Neural cell (in vitro differentiated cells): ENCODE measurements around the gene PLXNA4. TPM values are rescaled to one million over a fixed set of nuclear protein-coding genes. Genes with fewer than 3 reads are reported as not detected.

Source experiments
- H2AFZ ChIP-seq: fragments of 200-600, 300-800 bp; sonication (generic), shearing (Covaris generic); 2 replicates; pipeline ENCODE4 v1.6.0; 2014; ENCODE audit warnings: low read depth, mild to moderate bottlenecking, antibody characterized with exemption, low read length, moderate library complexity
- H3F3A ChIP-seq: fragments of 200-600 bp; shearing (Covaris generic); 2 replicates; pipeline ENCODE4 v1.6.1; 2016; ENCODE audit warnings: mild to moderate bottlenecking, moderate library complexity, mixed read lengths, antibody characterized with exemption, low read length; ENCODE audit not compliant: insufficient read depth, poor library complexity, severe bottlenecking
- H3K27ac ChIP-seq: fragments of 200-600, 300-800 bp; sonication (generic), shearing (Covaris generic); 2 replicates; pipeline ENCODE4 v1.5.1; 2014; ENCODE audit warnings: mild to moderate bottlenecking, low read length, moderate library complexity
- H3K27me3 ChIP-seq: fragments of 300-800, 200-600 bp; sonication (generic), shearing (Covaris generic); 2 replicates; pipeline ENCODE4 v1.6.0; 2014; ENCODE audit warnings: mild to moderate bottlenecking, low read depth, low read length, moderate library complexity; ENCODE audit not compliant: insufficient read depth
- H3K36me3 ChIP-seq: fragments of 300-800, 200-600 bp; sonication (generic), shearing (Covaris generic); 2 replicates; pipeline ENCODE4 v1.5.1; 2014; ENCODE audit warnings: mild to moderate bottlenecking, antibody characterized with exemption, low read length, moderate library complexity; ENCODE audit not compliant: insufficient read depth
- H3K4me2 ChIP-seq: fragments of 300-800, 200-600 bp; sonication (generic), shearing (Covaris generic); 2 replicates; pipeline ENCODE4 v1.6.0; 2014; ENCODE audit warnings: mild to moderate bottlenecking, low read length
- H3K4me3 ChIP-seq: fragments of 300-800, 200-600 bp; sonication (generic), shearing (Covaris generic); 2 replicates; pipeline ENCODE4 v1.5.1; 2014; ENCODE audit warnings: mild to moderate bottlenecking, low read length, moderate library complexity
- H3K79me2 ChIP-seq: fragments of 200-600 bp; shearing (Covaris generic); replicated peaks from 2 replicates; pipeline ENCODE4 v1.6.0; 2014; ENCODE audit warnings: mild to moderate bottlenecking, low read length, moderate library complexity; ENCODE audit not compliant: insufficient read depth
- H3K9ac ChIP-seq: fragments of 300-800, 200-600 bp; sonication (generic), shearing (Covaris generic); 2 replicates; pipeline ENCODE4 v1.6.1; 2016; ENCODE audit warnings: mild to moderate bottlenecking, low read length, mixed read lengths
- H3K9me2 ChIP-seq: fragments of 200-600 bp; shearing (Covaris generic); 2 replicates; pipeline ENCODE4 v1.6.1; 2016; ENCODE audit warnings: mild to moderate bottlenecking, low read length, mixed read lengths; ENCODE audit not compliant: insufficient read depth
- H3K9me3 ChIP-seq: fragments of 200-600, 300-800 bp; sonication (generic), shearing (Covaris generic); 2 replicates; pipeline ENCODE4 v1.6.1; 2016; ENCODE audit warnings: mild to moderate bottlenecking, mixed run types, low read length, moderate library complexity, mixed read lengths
- H4K20me1 ChIP-seq: fragments of 200-600 bp; shearing (Covaris generic); 2 replicates; pipeline ENCODE4 v1.6.1; 2016; ENCODE audit warnings: mild to moderate bottlenecking, mixed run types; ENCODE audit not compliant: insufficient read depth
- EP300 ChIP-seq: fragments of 450-650 bp; conservative IDR thresholded peaks from 2 replicates; pipeline ENCODE4 v1.6.1; 2014; ENCODE audit warnings: antibody characterized with exemption, mild to moderate bottlenecking, moderate library complexity; ENCODE audit not compliant: poor library complexity, severe bottlenecking
- EZH2 ChIP-seq: fragments of 200-600, 300-800 bp; shearing (Covaris generic), sonication (generic); IDR thresholded peaks from 2 replicates; pipeline ENCODE4 v1.6.1; 2014; ENCODE audit warnings: antibody characterized with exemption, low read length, borderline replicate concordance, mild to moderate bottlenecking; ENCODE audit not compliant: insufficient read depth, poor library complexity, severe bottlenecking
- MXI1 ChIP-seq: fragments of 450-650 bp; conservative IDR thresholded peaks from 2 replicates; pipeline ENCODE4 v1.6.1; 2014; ENCODE audit warnings: antibody characterized with exemption, mild to moderate bottlenecking; ENCODE audit not compliant: poor library complexity, severe bottlenecking
- POLR2AphosphoS5 ChIP-seq: IDR thresholded peaks from 2 replicates; pipeline ENCODE4 v1.6.1; 2012
- RAD21 ChIP-seq: fragments of 450-650 bp; conservative IDR thresholded peaks from 2 replicates; pipeline ENCODE4 v1.6.1; 2014; ENCODE audit warnings: antibody characterized with exemption, mild to moderate bottlenecking, moderate library complexity
- SMC3 ChIP-seq: fragments of 450-650 bp; conservative IDR thresholded peaks from 2 replicates; pipeline ENCODE4 v1.6.1; 2014; ENCODE audit warnings: antibody characterized with exemption, mild to moderate bottlenecking, moderate library complexity; ENCODE audit not compliant: poor library complexity
- TAF1 ChIP-seq: IDR thresholded peaks from 2 replicates; pipeline ENCODE4 v1.6.1; 2012; ENCODE audit warnings: low read depth
- polyA plus RNA-seq: library from polyadenylated mRNA; depleted of rRNA; stranded (reverse); fragments of >200 nt; gene quantifications from 2 replicates; pipeline ENCODE4 v1.2.3, GENCODE V29; 2014
- TF ChIP-seq, protein P1 (sequence below): fragments of 450-650 bp; IDR thresholded peaks from 2 replicates; pipeline ENCODE4 v1.5.1; 2014; ENCODE audit warnings: antibody characterized with exemption, mild to moderate bottlenecking, moderate library complexity; ENCODE audit not compliant: poor library complexity, severe bottlenecking
- TF ChIP-seq, protein P2 (sequence below): IDR thresholded peaks from 2 replicates; pipeline ENCODE4 v1.6.1; 2012; ENCODE audit warnings: borderline replicate concordance

PLXNA4 gene
- polyA plus RNA-seq, 1 donor from 2014 or later: 7.2 TPM

DNA sequence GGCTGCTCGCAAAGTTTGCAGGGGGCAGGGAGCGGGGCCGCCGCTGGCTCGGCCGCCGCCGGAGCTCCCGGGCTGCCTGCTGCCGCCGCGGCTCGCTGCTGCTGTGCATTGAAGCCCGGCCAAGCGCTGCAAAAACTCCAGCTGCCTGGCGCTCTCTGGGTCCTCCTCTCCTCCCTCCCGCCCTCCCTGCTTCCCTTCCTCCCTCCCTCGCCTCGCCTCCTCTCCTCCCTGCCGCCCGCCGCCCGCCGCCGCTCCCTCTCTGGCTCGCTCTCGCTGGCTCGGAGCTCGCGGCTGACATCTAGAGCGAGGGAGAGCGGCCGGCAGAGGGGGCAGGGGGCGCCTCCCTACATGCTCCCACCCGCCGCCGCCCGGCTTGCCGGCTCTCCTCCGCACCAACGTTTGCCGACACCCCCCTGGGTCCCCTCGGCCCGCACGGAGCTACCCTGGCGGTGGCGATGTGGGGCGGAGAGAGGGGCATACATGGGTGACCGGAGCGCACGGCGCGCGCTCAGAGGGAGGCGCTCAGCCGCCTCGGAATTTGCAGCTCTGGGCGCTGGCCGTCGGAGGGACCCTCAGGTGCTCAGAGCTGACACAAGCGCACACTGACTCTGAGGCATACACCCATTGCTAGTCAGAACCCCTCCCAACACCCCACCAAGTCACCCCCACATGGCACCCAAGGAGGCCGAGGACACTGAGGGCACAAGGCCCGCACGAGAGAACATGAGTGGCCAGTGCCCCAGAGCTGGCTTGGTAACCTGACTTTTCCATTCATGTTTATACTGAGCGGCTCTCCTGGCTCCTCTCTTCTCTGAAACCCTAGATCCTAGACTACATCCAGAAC lies 1.2 kb upstream of the PLXNA4 start:
- Histone ChIP-seq H3K4me2 (no peak overlapping the region), H3K9me3 (no peaks in the 10 kb centered on the region), H4K20me1 (no peaks in the 10 kb centered on the region), H3K36me3 (no peaks in the 10 kb centered on the region), H3K27ac (peak overlapping the region; percentile 19), H3K79me2 (peaks cover 6% of the 10 kb centered on the region), H3K4me3 (peak overlapping the region; percentile 74), H3F3A (no peaks in the 10 kb centered on the region), H3K9ac (peak overlapping the region; percentile 63), H3K9me2 (no peaks in the 10 kb centered on the region), H2AFZ (peak overlapping the region; percentile 21), H3K27me3 (peaks cover 36% of the 10 kb centered on the region)
- TF ChIP-seq EZH2 (no peak), TAF1 (no peak), EP300 (peak; percentile 24), SMC3 (peak; percentile 85), RAD21 (peak; percentile 75), MXI1 (no peak), POLR2AphosphoS5 (no peak)
- TF ChIP-seq, protein P1, sequence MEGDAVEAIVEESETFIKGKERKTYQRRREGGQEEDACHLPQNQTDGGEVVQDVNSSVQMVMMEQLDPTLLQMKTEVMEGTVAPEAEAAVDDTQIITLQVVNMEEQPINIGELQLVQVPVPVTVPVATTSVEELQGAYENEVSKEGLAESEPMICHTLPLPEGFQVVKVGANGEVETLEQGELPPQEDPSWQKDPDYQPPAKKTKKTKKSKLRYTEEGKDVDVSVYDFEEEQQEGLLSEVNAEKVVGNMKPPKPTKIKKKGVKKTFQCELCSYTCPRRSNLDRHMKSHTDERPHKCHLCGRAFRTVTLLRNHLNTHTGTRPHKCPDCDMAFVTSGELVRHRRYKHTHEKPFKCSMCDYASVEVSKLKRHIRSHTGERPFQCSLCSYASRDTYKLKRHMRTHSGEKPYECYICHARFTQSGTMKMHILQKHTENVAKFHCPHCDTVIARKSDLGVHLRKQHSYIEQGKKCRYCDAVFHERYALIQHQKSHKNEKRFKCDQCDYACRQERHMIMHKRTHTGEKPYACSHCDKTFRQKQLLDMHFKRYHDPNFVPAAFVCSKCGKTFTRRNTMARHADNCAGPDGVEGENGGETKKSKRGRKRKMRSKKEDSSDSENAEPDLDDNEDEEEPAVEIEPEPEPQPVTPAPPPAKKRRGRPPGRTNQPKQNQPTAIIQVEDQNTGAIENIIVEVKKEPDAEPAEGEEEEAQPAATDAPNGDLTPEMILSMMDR: peak; percentile 76
- TF ChIP-seq, protein P2, sequence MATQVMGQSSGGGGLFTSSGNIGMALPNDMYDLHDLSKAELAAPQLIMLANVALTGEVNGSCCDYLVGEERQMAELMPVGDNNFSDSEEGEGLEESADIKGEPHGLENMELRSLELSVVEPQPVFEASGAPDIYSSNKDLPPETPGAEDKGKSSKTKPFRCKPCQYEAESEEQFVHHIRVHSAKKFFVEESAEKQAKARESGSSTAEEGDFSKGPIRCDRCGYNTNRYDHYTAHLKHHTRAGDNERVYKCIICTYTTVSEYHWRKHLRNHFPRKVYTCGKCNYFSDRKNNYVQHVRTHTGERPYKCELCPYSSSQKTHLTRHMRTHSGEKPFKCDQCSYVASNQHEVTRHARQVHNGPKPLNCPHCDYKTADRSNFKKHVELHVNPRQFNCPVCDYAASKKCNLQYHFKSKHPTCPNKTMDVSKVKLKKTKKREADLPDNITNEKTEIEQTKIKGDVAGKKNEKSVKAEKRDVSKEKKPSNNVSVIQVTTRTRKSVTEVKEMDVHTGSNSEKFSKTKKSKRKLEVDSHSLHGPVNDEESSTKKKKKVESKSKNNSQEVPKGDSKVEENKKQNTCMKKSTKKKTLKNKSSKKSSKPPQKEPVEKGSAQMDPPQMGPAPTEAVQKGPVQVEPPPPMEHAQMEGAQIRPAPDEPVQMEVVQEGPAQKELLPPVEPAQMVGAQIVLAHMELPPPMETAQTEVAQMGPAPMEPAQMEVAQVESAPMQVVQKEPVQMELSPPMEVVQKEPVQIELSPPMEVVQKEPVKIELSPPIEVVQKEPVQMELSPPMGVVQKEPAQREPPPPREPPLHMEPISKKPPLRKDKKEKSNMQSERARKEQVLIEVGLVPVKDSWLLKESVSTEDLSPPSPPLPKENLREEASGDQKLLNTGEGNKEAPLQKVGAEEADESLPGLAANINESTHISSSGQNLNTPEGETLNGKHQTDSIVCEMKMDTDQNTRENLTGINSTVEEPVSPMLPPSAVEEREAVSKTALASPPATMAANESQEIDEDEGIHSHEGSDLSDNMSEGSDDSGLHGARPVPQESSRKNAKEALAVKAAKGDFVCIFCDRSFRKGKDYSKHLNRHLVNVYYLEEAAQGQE: no peak

DNA sequence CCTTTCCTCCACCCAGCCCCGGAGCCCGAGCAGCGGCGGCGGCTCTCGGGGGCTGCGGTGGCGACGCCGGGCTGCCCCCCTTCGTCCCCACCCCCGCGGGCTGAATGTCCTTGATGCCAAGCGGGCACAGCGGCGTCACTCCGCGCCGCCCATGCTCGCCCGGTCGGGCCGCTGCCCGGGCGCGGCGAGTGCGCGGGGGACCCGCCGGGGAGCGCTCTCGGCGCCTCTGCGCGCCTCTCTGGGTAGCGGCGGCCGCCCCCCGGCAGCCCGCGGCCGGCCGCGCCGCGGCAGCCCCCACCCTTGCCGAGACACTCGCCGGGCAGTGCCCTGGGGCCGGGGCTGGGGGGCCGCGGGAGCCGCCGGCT lies 433 bp upstream of the PLXNA4 start:
- Histone ChIP-seq H3K9ac (peak overlapping the region; percentile 76), H4K20me1 (no peaks in the 10 kb centered on the region), H3K9me3 (no peaks in the 10 kb centered on the region), H2AFZ (no peak overlapping the region), H3K9me2 (no peaks in the 10 kb centered on the region), H3K36me3 (no peaks in the 10 kb centered on the region), H3K27ac (peak overlapping the region; percentile 51), H3K79me2 (peaks cover 6% of the 10 kb centered on the region), H3K4me2 (peak overlapping the region; percentile 71), H3K4me3 (peak overlapping the region; percentile 93), H3F3A (no peaks in the 10 kb centered on the region), H3K27me3 (peaks cover 42% of the 10 kb centered on the region)
- peak; percentile 11 for TF ChIP-seq RAD21
- TF ChIP-seq, protein P1: peak; percentile 42
- TF ChIP-seq MXI1: no peak
